ENCODE data around the gene COLGALT1.
A peak's percentile ranks its signal among the peaks of the same experiment; 100 is the strongest.

COLGALT1 gene

GRCh38 chr19:17604372-17605025, 49.0 kb downstream of the COLGALT1 start:
- Histone ChIP-seq H3K4me3 (no peak overlapping the region), H3K9me3 (no peaks in the 10 kb centered on the region), H3K4me1 (peaks cover 46% of the 10 kb centered on the region), H3K4me2 (peak overlapping the region; percentile 85), H3K27ac (no peak overlapping the region), H3K27me3 (no peaks in the 10 kb centered on the region), H4K20me1 (no peaks in the 10 kb centered on the region), H3K9ac (no peak overlapping the region), H3K36me3 (no peaks in the 10 kb centered on the region)
- TF ChIP-seq Cebpa-rat (IDR thresholded peaks at IDR 0.05) = no peak

- peak overlapping the region; percentile 85 for H3K4me2 ChIP-seq
- H3K9ac ChIP-seq = 0 out of 2 replicates have a peak overlapping the region, but pooled peaks have one; percentile 82
- H3K9me3 ChIP-seq = no peaks in the 10 kb centered on the region
- H3K36me3 ChIP-seq = no peaks in the 10 kb centered on the region
- H3K27me3 ChIP-seq = no peaks in the 10 kb centered on the region
- no peak for TF ChIP-seq Cebpa-rat (IDR thresholded peaks at IDR 0.05)
- peak overlapping the region; percentile 67 for H3K4me3 ChIP-seq
- H4K20me1 ChIP-seq = no peaks in the 10 kb centered on the region
- peak overlapping the region; percentile 93 for H3K27ac ChIP-seq
- peaks cover 46% of the 10 kb centered on the region for H3K4me1 ChIP-seq
Observed at GRCh38 chr19:17605117-17605516, 49.7 kb downstream of the COLGALT1 start.

GRCh38 chr19:17605761-17606589, 50.5 kb downstream of the COLGALT1 start:
- Histone ChIP-seq H3K9ac (peak overlapping the region; percentile 82), H3K27me3 (no peaks in the 10 kb centered on the region)
- TF ChIP-seq Cebpa-rat (IDR thresholded peaks at IDR 0.05) = no peak

GRCh38 chr19:17606590-17607185, 51.2 kb downstream of the COLGALT1 start:
- H4K20me1 ChIP-seq = no peaks in the 10 kb centered on the region
- peaks cover 55% of the 10 kb centered on the region for H3K4me1 ChIP-seq
- H3K36me3 ChIP-seq = no peaks in the 10 kb centered on the region
- no peak for TF ChIP-seq Cebpa-rat (IDR thresholded peaks at IDR 0.05)
- H3K9ac ChIP-seq = peak overlapping the region; percentile 82; the same call in 1 of the 2 replicates
- H3K27me3 ChIP-seq = no peaks in the 10 kb centered on the region
- H3K4me3 ChIP-seq = peak overlapping the region; percentile 67
- H3K27ac ChIP-seq = peak overlapping the region; percentile 93; the same call in 1 of the 2 replicates
- no peaks in the 10 kb centered on the region for H3K9me3 ChIP-seq
- H3K4me2 ChIP-seq = peak overlapping the region; percentile 85

More at GRCh38 chr19:17605761-17606589, 50.5 kb downstream of the COLGALT1 start:
- Histone ChIP-seq H3K9me3 (no peaks in the 10 kb centered on the region), H3K36me3 (no peaks in the 10 kb centered on the region), H3K4me2 (peak overlapping the region; percentile 85), H4K20me1 (no peaks in the 10 kb centered on the region), H3K4me3 (peak overlapping the region; percentile 67), H3K4me1 (peaks cover 52% of the 10 kb centered on the region), H3K27ac (peak overlapping the region; percentile 93)

GRCh38 chr19:17607936-17608335, 52.5 kb downstream of the COLGALT1 start:
- Histone ChIP-seq H3K36me3 (no peaks in the 10 kb centered on the region), H3K27me3 (no peaks in the 10 kb centered on the region), H3K4me1 (peaks cover 47% of the 10 kb centered on the region), H3K9ac (no peak overlapping the region), H3K9me3 (no peaks in the 10 kb centered on the region), H3K27ac (no peak overlapping the region), H3K4me3 (no peak overlapping the region), H3K4me2 (no peak overlapping the region), H4K20me1 (no peaks in the 10 kb centered on the region)
- no peak for TF ChIP-seq Cebpa-rat (IDR thresholded peaks at IDR 0.05)

- H3K4me3 ChIP-seq = no peak overlapping the region
- no peak overlapping the region for H3K9ac ChIP-seq
- H3K4me1 ChIP-seq = peaks cover 24% of the 10 kb centered on the region
- no peaks in the 10 kb centered on the region for H3K9me3 ChIP-seq
- H3K36me3 ChIP-seq = no peaks in the 10 kb centered on the region
- H4K20me1 ChIP-seq = no peaks in the 10 kb centered on the region
- no peak overlapping the region for H3K4me2 ChIP-seq
- H3K27ac ChIP-seq = no peak overlapping the region
- no peak for TF ChIP-seq Cebpa-rat (IDR thresholded peaks at IDR 0.05)
- no peaks in the 10 kb centered on the region for H3K27me3 ChIP-seq
Observed at GRCh38 chr19:17610384-17610783, 54.9 kb downstream of the COLGALT1 start.

- no peak overlapping the region; the same call in 1 of the 2 replicates for H3K27ac ChIP-seq
- TF ChIP-seq Cebpa-rat (IDR thresholded peaks at IDR 0.05) = no peak
- H3K4me1 ChIP-seq = peaks cover 33% of the 10 kb centered on the region
- no peaks in the 10 kb centered on the region for H3K9me3 ChIP-seq
- no peaks in the 10 kb centered on the region for H4K20me1 ChIP-seq
- H3K27me3 ChIP-seq = no peaks in the 10 kb centered on the region
- H3K4me3 ChIP-seq = no peak overlapping the region
- H3K4me2 ChIP-seq = peak overlapping the region; percentile 13; the same call in 1 of the 2 replicates
- no peak overlapping the region for H3K9ac ChIP-seq
- H3K36me3 ChIP-seq = no peaks in the 10 kb centered on the region
Observed at GRCh38 chr19:17611462-17612244, 56.2 kb downstream of the COLGALT1 start.

- no peaks in the 10 kb centered on the region for H3K9me3 ChIP-seq
Observed at GRCh38 chr19:17614476-17614875, 59.0 kb downstream of the COLGALT1 start.

More at GRCh38 chr19:17614476-17614875, 59.0 kb downstream of the COLGALT1 start:
- no peaks in the 10 kb centered on the region for H3K36me3 ChIP-seq
- no peak for TF ChIP-seq Cebpa-rat (IDR thresholded peaks at IDR 0.05)
- no peak overlapping the region for H3K4me3 ChIP-seq
- H4K20me1 ChIP-seq = no peaks in the 10 kb centered on the region
- no peak overlapping the region for H3K27ac ChIP-seq
- H3K9ac ChIP-seq = no peak overlapping the region
- H3K27me3 ChIP-seq = no peaks in the 10 kb centered on the region
- peaks cover 34% of the 10 kb centered on the region for H3K4me1 ChIP-seq
- H3K4me2 ChIP-seq = no peak overlapping the region
